Measurements from ENCODE around the gene RPL13A.
"Not testable (repeated sequence)": the region's sequence is repeated elsewhere in the genome, so short reads cannot be mapped to it uniquely, and the experiment has no call there.

The RPL13A gene

GRCh38 chr19:49473501-49473867 lies 13.9 kb upstream of the RPL13A start:
- not testable (repeated sequence) for H3K27ac ChIP-seq (ENCODE audit: low read depth, low read length); H4K5ac ChIP-seq (ENCODE audit: low read length); H3K4me2 ChIP-seq (ENCODE audit: low read length); H2BK15ac ChIP-seq (replicated peaks; ENCODE audit: low read depth); H2AK5ac ChIP-seq (ENCODE audit: low read length); DNase-seq; H3K23ac ChIP-seq (ENCODE audit: low read length); H3K36me3 ChIP-seq (ENCODE audit: control insufficient read depth, insufficient read depth, low read length); H2BK120ac ChIP-seq (ENCODE audit: low read depth, low read length); H3K18ac ChIP-seq (ENCODE audit: low read length); H3K9ac ChIP-seq (ENCODE audit: low read length); H3K4me1 ChIP-seq (ENCODE audit: control insufficient read depth, low read depth, low read length); H2BK5ac ChIP-seq (ENCODE audit: low read length); H3K27me3 ChIP-seq (ENCODE audit: insufficient read depth, low read length, poor library complexity); H4K8ac ChIP-seq (ENCODE audit: low read depth, low read length); H3K79me1 ChIP-seq (ENCODE audit: low read length); H3K79me2 ChIP-seq (ENCODE audit: control insufficient read depth, insufficient read depth, low read length); H3K4ac ChIP-seq (ENCODE audit: low read depth, low read length); H3K4me3 ChIP-seq (ENCODE audit: low read length); H3K56ac ChIP-seq (ENCODE audit: low read length)
- whole genome bisulfite sequencing (ENCODE audit: extremely low coverage, insufficient coverage, low lambda C conversion rate), result no CpG with 5 or more reads among the region's 9 CpGs

GRCh38 chr19:49473868-49474541 lies 13.4 kb upstream of the RPL13A start, which contains the start of gene FLT3LG:
Gene FLT3LG (plus strand): TSS chr19:49474215. CDS start chr19:49474640, 425 bp downstream.
- Histone ChIP-seq H3K27me3 (ENCODE audit: insufficient read depth, low read length, poor library complexity) (no peaks in the 10 kb centered on the region), H2BK5ac (ENCODE audit: low read length) (no peak within 1 kb of the TSS), H3K79me1 (ENCODE audit: low read length) (no peaks in the 10 kb centered on the region), H4K5ac (ENCODE audit: low read length) (no peak within 1 kb of the TSS), H3K27ac (ENCODE audit: low read depth, low read length) (no peak within 1 kb of the TSS), H3K4me1 (ENCODE audit: control insufficient read depth, low read depth, low read length) (no peaks in the 10 kb centered on the region), H3K79me2 (ENCODE audit: control insufficient read depth, insufficient read depth, low read length) (no peaks in the 10 kb centered on the region), H3K36me3 (ENCODE audit: control insufficient read depth, insufficient read depth, low read length) (peaks cover 2% of the 10 kb centered on the region), H2BK15ac (replicated peaks; ENCODE audit: low read depth) (no peak within 1 kb of the TSS), H3K4ac (ENCODE audit: low read depth, low read length) (no peak within 1 kb of the TSS), H3K18ac (ENCODE audit: low read length) (peak within 1 kb of the TSS; percentile 32), H4K8ac (ENCODE audit: low read depth, low read length) (no peak within 1 kb of the TSS), H3K9ac (ENCODE audit: low read length) (no peak within 1 kb of the TSS), H3K4me3 (ENCODE audit: low read length) (no peak within 1 kb of the TSS), H3K56ac (ENCODE audit: low read length) (peak within 1 kb of the TSS; percentile 73), H3K23ac (ENCODE audit: low read length) (no peak within 1 kb of the TSS), H2AK5ac (ENCODE audit: low read length) (no peak within 1 kb of the TSS), H2BK120ac (ENCODE audit: low read depth, low read length) (no peak within 1 kb of the TSS), H3K4me2 (ENCODE audit: low read length) (peak within 1 kb of the TSS; percentile 40)
- no CpG with 5 or more reads among the region's 33 CpGs for WGBS (ENCODE audit: extremely low coverage, insufficient coverage, low lambda C conversion rate)
- DNase-seq, result no peak

- Histone ChIP-seq H2BK120ac (ENCODE audit: low read depth, low read length) (no peak overlapping the region), H3K27ac (ENCODE audit: low read depth, low read length) (no peak overlapping the region), H3K79me2 (ENCODE audit: control insufficient read depth, insufficient read depth, low read length) (no peaks in the 10 kb centered on the region), H3K9ac (ENCODE audit: low read length) (no peak overlapping the region), H3K56ac (ENCODE audit: low read length) (no peak overlapping the region), H3K36me3 (ENCODE audit: control insufficient read depth, insufficient read depth, low read length) (peaks cover 2% of the 10 kb centered on the region), H3K79me1 (ENCODE audit: low read length) (no peaks in the 10 kb centered on the region), H2BK15ac (replicated peaks; ENCODE audit: low read depth) (no peak overlapping the region), H3K4ac (ENCODE audit: low read depth, low read length) (no peak overlapping the region), H3K23ac (ENCODE audit: low read length) (no peak overlapping the region), H3K27me3 (ENCODE audit: insufficient read depth, low read length, poor library complexity) (no peaks in the 10 kb centered on the region), H3K4me1 (ENCODE audit: control insufficient read depth, low read depth, low read length) (no peaks in the 10 kb centered on the region), H2AK5ac (ENCODE audit: low read length) (no peak overlapping the region), H3K4me3 (ENCODE audit: low read length) (no peak overlapping the region), H3K18ac (ENCODE audit: low read length) (no peak overlapping the region), H2BK5ac (ENCODE audit: low read length) (no peak overlapping the region), H4K5ac (ENCODE audit: low read length) (no peak overlapping the region), H3K4me2 (ENCODE audit: low read length) (no peak overlapping the region), H4K8ac (ENCODE audit: low read depth, low read length) (no peak overlapping the region)
- WGBS (ENCODE audit: extremely low coverage, insufficient coverage, low lambda C conversion rate), result no CpG with 5 or more reads among the region's 11 CpGs
- DNase-seq, result no peak
Observed at GRCh38 chr19:49474542-49474924, 12.9 kb upstream of the RPL13A start.

- H3K4me1 ChIP-seq (ENCODE audit: control insufficient read depth, low read depth, low read length), result no peaks in the 10 kb centered on the region
- no peak overlapping the region for H4K5ac ChIP-seq (ENCODE audit: low read length)
- H3K4ac ChIP-seq (ENCODE audit: low read depth, low read length), result no peak overlapping the region
- WGBS (ENCODE audit: extremely low coverage, insufficient coverage, low lambda C conversion rate), result no CpG with 5 or more reads among the region's 15 CpGs
- H2BK15ac ChIP-seq (replicated peaks; ENCODE audit: low read depth), result no peak overlapping the region
- H3K4me3 ChIP-seq (ENCODE audit: low read length), result no peak overlapping the region
- H2AK5ac ChIP-seq (ENCODE audit: low read length), result no peak overlapping the region
- no peak overlapping the region for H3K9ac ChIP-seq (ENCODE audit: low read length)
- H3K23ac ChIP-seq (ENCODE audit: low read length), result no peak overlapping the region
- peaks cover 2% of the 10 kb centered on the region for H3K36me3 ChIP-seq (ENCODE audit: control insufficient read depth, insufficient read depth, low read length)
- no peak overlapping the region for H3K4me2 ChIP-seq (ENCODE audit: low read length)
- H2BK5ac ChIP-seq (ENCODE audit: low read length), result no peak overlapping the region
- H3K27ac ChIP-seq (ENCODE audit: low read depth, low read length), result no peak overlapping the region
- H3K56ac ChIP-seq (ENCODE audit: low read length), result no peak overlapping the region
- no peak overlapping the region for H4K8ac ChIP-seq (ENCODE audit: low read depth, low read length)
- H3K27me3 ChIP-seq (ENCODE audit: insufficient read depth, low read length, poor library complexity), result no peaks in the 10 kb centered on the region
- H2BK120ac ChIP-seq (ENCODE audit: low read depth, low read length), result no peak overlapping the region
- H3K18ac ChIP-seq (ENCODE audit: low read length), result no peak overlapping the region
- no peaks in the 10 kb centered on the region for H3K79me2 ChIP-seq (ENCODE audit: control insufficient read depth, insufficient read depth, low read length)
- no peak for DNase-seq
- H3K79me1 ChIP-seq (ENCODE audit: low read length), result no peaks in the 10 kb centered on the region
Observed at GRCh38 chr19:49475191-49475917, 12.1 kb upstream of the RPL13A start.

GRCh38 chr19:49475995-49476880 lies 11.2 kb upstream of the RPL13A start:
- Histone ChIP-seq H3K9ac (ENCODE audit: low read length) (no peak overlapping the region), H3K23ac (ENCODE audit: low read length) (no peak overlapping the region), H3K18ac (ENCODE audit: low read length) (no peak overlapping the region), H3K4me2 (ENCODE audit: low read length) (no peak overlapping the region), H2BK15ac (replicated peaks; ENCODE audit: low read depth) (no peak overlapping the region), H3K27me3 (ENCODE audit: insufficient read depth, low read length, poor library complexity) (no peaks in the 10 kb centered on the region), H3K27ac (ENCODE audit: low read depth, low read length) (no peak overlapping the region), H3K4me3 (ENCODE audit: low read length) (no peak overlapping the region), H3K79me1 (ENCODE audit: low read length) (no peaks in the 10 kb centered on the region), H2AK5ac (ENCODE audit: low read length) (no peak overlapping the region), H3K4ac (ENCODE audit: low read depth, low read length) (no peak overlapping the region), H3K56ac (ENCODE audit: low read length) (peak overlapping the region; percentile 69), H3K36me3 (ENCODE audit: control insufficient read depth, insufficient read depth, low read length) (no peaks in the 10 kb centered on the region), H4K8ac (ENCODE audit: low read depth, low read length) (no peak overlapping the region), H3K4me1 (ENCODE audit: control insufficient read depth, low read depth, low read length) (no peaks in the 10 kb centered on the region), H4K5ac (ENCODE audit: low read length) (no peak overlapping the region), H2BK5ac (ENCODE audit: low read length) (no peak overlapping the region), H3K79me2 (ENCODE audit: control insufficient read depth, insufficient read depth, low read length) (no peaks in the 10 kb centered on the region), H2BK120ac (ENCODE audit: low read depth, low read length) (no peak overlapping the region)
- peak; percentile 93 for DNase-seq
- no CpG with 5 or more reads among the region's 27 CpGs for WGBS (ENCODE audit: extremely low coverage, insufficient coverage, low lambda C conversion rate)

Measured in mesendoderm (in vitro differentiated cells).